ENCODE results near the gene MYCBP2. TPM values are rescaled to one million over a fixed set of nuclear protein-coding genes. Genes with fewer than 3 reads are reported as not detected.

The MYCBP2 gene
- total RNA-seq, 1 experiment from 2014 or later, result 51.8 TPM

DNA sequence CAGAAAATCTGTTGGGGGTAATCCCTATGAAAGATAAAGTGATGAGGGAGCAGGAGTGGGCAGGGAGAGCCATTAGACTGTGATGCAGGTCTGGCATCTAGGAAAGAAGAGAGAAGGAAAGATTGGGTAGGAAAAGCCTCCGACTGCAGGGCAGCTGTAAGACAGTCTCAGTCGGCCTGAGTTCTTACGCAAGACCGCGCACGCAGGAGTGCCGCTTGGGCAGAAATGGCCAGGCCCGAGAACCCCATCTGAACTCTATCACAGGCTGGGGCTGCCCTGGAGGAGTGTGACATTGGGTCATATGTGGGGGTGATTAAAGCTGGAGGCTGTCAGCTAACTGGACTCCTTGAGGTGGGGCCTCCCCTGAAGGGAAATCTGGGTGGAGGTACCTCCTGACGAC lies 286.1 kb downstream of the MYCBP2 start:
- no TSS peak for BruUV-seq (replicated peaks)
- DNase-seq (ENCODE audit: unreplicated experiment), result no peak
- peaks cover 29% of the 10 kb centered on the region for H3K36me3 Mint-ChIP-seq (ENCODE audit: insufficient read depth, unreplicated experiment)

DNA sequence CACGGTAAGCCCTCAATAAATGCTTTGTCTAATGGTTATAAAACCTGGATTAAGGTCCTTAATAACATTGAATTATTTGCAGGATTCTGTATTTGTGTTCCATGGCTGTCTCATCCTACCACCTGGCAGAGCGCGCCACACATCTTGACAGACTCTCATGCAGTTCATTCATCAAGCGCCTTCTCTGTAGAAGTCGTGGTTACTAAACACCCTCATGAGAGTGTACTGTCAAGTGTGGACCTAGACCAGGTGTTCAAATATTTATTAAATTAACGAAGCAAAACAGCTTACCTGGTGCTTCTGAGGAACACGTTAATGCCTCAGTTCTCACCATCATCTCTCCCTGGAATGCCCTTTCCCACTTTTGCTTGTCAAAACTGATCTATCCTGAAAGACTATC lies 286.8 kb downstream of the MYCBP2 start:
- BruUV-seq (replicated peaks), result no TSS peak
- ChIA-PET POLR2A (no interaction called here), CTCF (interaction anchor here (1.2 kb wide), 1 partner anchor 49 kb away, joined by 3 read pairs; no protein-coding TSS in a partner anchor)
- Mint-ChIP-seq H3K4me1 (ENCODE audit: insufficient read depth, unreplicated experiment) (no peaks in the 10 kb centered on the region), H3K27me3 (ENCODE audit: insufficient read depth, unreplicated experiment) (no peaks in the 10 kb centered on the region), H3K36me3 (ENCODE audit: insufficient read depth, unreplicated experiment) (peaks cover 27% of the 10 kb centered on the region), H3K9me3 (ENCODE audit: unreplicated experiment) (no peaks in the 10 kb centered on the region), H3K4me3 (ENCODE audit: unreplicated experiment) (no peak overlapping the region), H3K27ac (ENCODE audit: low read depth, unreplicated experiment) (no peak overlapping the region)
- TF ChIP-seq, protein P1, sequence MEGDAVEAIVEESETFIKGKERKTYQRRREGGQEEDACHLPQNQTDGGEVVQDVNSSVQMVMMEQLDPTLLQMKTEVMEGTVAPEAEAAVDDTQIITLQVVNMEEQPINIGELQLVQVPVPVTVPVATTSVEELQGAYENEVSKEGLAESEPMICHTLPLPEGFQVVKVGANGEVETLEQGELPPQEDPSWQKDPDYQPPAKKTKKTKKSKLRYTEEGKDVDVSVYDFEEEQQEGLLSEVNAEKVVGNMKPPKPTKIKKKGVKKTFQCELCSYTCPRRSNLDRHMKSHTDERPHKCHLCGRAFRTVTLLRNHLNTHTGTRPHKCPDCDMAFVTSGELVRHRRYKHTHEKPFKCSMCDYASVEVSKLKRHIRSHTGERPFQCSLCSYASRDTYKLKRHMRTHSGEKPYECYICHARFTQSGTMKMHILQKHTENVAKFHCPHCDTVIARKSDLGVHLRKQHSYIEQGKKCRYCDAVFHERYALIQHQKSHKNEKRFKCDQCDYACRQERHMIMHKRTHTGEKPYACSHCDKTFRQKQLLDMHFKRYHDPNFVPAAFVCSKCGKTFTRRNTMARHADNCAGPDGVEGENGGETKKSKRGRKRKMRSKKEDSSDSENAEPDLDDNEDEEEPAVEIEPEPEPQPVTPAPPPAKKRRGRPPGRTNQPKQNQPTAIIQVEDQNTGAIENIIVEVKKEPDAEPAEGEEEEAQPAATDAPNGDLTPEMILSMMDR (IDR thresholded peaks at IDR 0.05; ENCODE audit: unreplicated experiment), result no peak
- DNase-seq (ENCODE audit: unreplicated experiment), result no peak
- intact Hi-C loops (cut with micrococcal nuclease), result no loop called here

More for the DNA sequence above, 286.1 kb downstream of the MYCBP2 start:
- H3K9me3 Mint-ChIP-seq (ENCODE audit: unreplicated experiment), result no peaks in the 10 kb centered on the region
- intact Hi-C loops (cut with micrococcal nuclease), result no loop called here
- TF ChIP-seq, protein P1 (IDR thresholded peaks at IDR 0.05; ENCODE audit: unreplicated experiment), result no peak
- H3K4me1 Mint-ChIP-seq (ENCODE audit: insufficient read depth, unreplicated experiment), result no peaks in the 10 kb centered on the region
- POLR2A ChIA-PET, result no interaction called here
- H3K27ac Mint-ChIP-seq (ENCODE audit: low read depth, unreplicated experiment), result no peak overlapping the region
- no peak overlapping the region for H3K4me3 Mint-ChIP-seq (ENCODE audit: unreplicated experiment)
- CTCF ChIA-PET, result no interaction called here
- no peaks in the 10 kb centered on the region for H3K27me3 Mint-ChIP-seq (ENCODE audit: insufficient read depth, unreplicated experiment)

DNA sequence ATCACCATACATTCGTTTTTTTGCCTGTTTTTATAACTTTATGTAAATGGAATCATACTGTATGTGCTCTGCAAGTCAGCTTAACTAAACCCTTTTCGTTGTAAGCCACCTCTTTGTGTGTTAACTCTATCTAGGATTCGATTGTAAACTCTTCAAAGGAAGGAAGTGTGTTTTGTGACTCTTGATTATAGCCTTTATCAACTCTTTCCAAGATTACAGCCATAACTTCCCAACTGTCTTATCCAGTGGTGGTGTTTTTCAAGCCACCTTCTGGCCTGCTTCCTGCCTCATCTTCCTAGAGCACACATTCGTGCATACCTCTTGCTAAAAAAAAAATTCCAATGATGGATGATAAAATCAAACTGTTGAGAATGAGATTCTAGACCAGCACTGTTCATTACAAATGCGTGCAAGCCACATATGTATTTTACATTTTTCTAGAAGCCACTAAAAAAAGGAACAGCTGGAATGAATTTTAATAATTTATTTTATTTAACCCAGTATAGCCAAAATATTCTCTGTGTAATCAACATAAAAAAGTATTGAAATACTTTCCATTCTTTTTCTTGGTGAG lies 287.9 kb downstream of the MYCBP2 start:
- Mint-ChIP-seq H3K4me1 (ENCODE audit: insufficient read depth, unreplicated experiment) (no peaks in the 10 kb centered on the region), H3K36me3 (ENCODE audit: insufficient read depth, unreplicated experiment) (peaks cover 20% of the 10 kb centered on the region), H3K27ac (ENCODE audit: low read depth, unreplicated experiment) (no peak overlapping the region), H3K4me3 (ENCODE audit: unreplicated experiment) (no peak overlapping the region), H3K27me3 (ENCODE audit: insufficient read depth, unreplicated experiment) (no peaks in the 10 kb centered on the region), H3K9me3 (ENCODE audit: unreplicated experiment) (no peaks in the 10 kb centered on the region)
- no peak for DNase-seq (ENCODE audit: unreplicated experiment)
- no TSS peak for BruUV-seq (replicated peaks)
- TF ChIP-seq, protein P1 (IDR thresholded peaks at IDR 0.05; ENCODE audit: unreplicated experiment), result no peak
- intact Hi-C loops (cut with micrococcal nuclease), result no loop called here
- ChIA-PET POLR2A (no interaction called here), CTCF (no interaction called here)

DNA sequence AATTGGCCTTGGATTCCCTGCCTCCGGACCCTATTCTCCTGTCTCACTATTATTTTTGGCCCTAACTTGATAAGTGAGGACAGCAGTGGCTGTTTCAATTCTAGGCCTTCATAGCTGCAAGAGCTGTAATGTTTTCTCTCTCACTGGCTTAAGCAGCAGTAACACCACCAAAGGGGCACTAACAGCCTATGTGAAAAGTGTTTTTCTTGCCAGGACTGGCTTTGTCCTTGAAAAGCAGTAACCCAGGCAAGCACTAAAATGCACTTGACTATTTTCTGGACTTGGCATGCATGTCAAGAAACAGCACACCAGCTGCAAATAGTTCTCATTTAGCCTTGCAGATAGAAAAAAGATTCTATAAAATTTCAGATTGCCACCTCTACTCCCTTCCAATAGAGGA lies 290.6 kb downstream of the MYCBP2 start:
- Mint-ChIP-seq H3K4me1 (ENCODE audit: insufficient read depth, unreplicated experiment) (no peaks in the 10 kb centered on the region), H3K4me3 (ENCODE audit: unreplicated experiment) (no peak overlapping the region), H3K9me3 (ENCODE audit: unreplicated experiment) (no peaks in the 10 kb centered on the region), H3K27ac (ENCODE audit: low read depth, unreplicated experiment) (no peak overlapping the region), H3K27me3 (ENCODE audit: insufficient read depth, unreplicated experiment) (no peaks in the 10 kb centered on the region), H3K36me3 (ENCODE audit: insufficient read depth, unreplicated experiment) (peaks cover 11% of the 10 kb centered on the region)
- CTCF ChIA-PET, result no interaction called here
- intact Hi-C loops (cut with micrococcal nuclease), result no loop called here
- TF ChIP-seq, protein P1 (IDR thresholded peaks at IDR 0.05; ENCODE audit: unreplicated experiment), result no peak
- no peak for DNase-seq (ENCODE audit: unreplicated experiment)
- no TSS peak for BruUV-seq (replicated peaks)
- POLR2A ChIA-PET, result interaction anchor here (1.1 to 1.4 kb wide), 2 partner anchors 9 to 10 kb away, joined by 3 to 4 read pairs; partner anchors contain the start of gene FBXL3

Data from MCF 10A (cell line).